ENCODE measurements around the gene CYB5B.

The CYB5B gene

GRCh38 chr16:69477546-69477945, 53.1 kb downstream of the CYB5B start:
- Histone ChIP-seq H3K4me2 (ENCODE audit: low read length) (no peak overlapping the region), H3K27me3 (ENCODE audit: control insufficient read depth, insufficient read depth, low read length) (no peaks in the 10 kb centered on the region), H3K36me3 (ENCODE audit: insufficient read depth, low read length) (no peaks in the 10 kb centered on the region), H3K9me3 (replicated peaks; ENCODE audit: low read length) (no peaks in the 10 kb centered on the region), H3K4me1 (ENCODE audit: control insufficient read depth, insufficient read depth, low read length) (peaks cover 24% of the 10 kb centered on the region), H3K4me3 (ENCODE audit: low read length) (no peak overlapping the region), H3K9ac (ENCODE audit: low read depth, low read length) (no peak overlapping the region)

GRCh38 chr16:69478685-69479084, 54.3 kb downstream of the CYB5B start:
- peaks cover 28% of the 10 kb centered on the region for H3K4me1 ChIP-seq (ENCODE audit: control insufficient read depth, insufficient read depth, low read length)
- H3K4me3 ChIP-seq (ENCODE audit: low read length) = no peak overlapping the region
- no peak overlapping the region for H3K9ac ChIP-seq (ENCODE audit: low read depth, low read length)
- no peaks in the 10 kb centered on the region for H3K36me3 ChIP-seq (ENCODE audit: insufficient read depth, low read length)
- no peaks in the 10 kb centered on the region for H3K9me3 ChIP-seq (replicated peaks; ENCODE audit: low read length)
- H3K27me3 ChIP-seq (ENCODE audit: control insufficient read depth, insufficient read depth, low read length) = no peaks in the 10 kb centered on the region
- H3K4me2 ChIP-seq (ENCODE audit: low read length) = no peak overlapping the region

GRCh38 chr16:69479775-69480174, 55.4 kb downstream of the CYB5B start:
- H3K36me3 ChIP-seq (ENCODE audit: insufficient read depth, low read length) = no peaks in the 10 kb centered on the region
- no peak overlapping the region for H3K9ac ChIP-seq (ENCODE audit: low read depth, low read length)
- no peaks in the 10 kb centered on the region for H3K9me3 ChIP-seq (replicated peaks; ENCODE audit: low read length)
- H3K4me2 ChIP-seq (ENCODE audit: low read length) = no peak overlapping the region
- H3K4me3 ChIP-seq (ENCODE audit: low read length) = no peak overlapping the region
- H3K4me1 ChIP-seq (ENCODE audit: control insufficient read depth, insufficient read depth, low read length) = peaks cover 28% of the 10 kb centered on the region
- H3K27me3 ChIP-seq (ENCODE audit: control insufficient read depth, insufficient read depth, low read length) = no peaks in the 10 kb centered on the region

GRCh38 chr16:69481901-69482341, 57.5 kb downstream of the CYB5B start:
- peaks cover 23% of the 10 kb centered on the region for H3K4me1 ChIP-seq (ENCODE audit: control insufficient read depth, insufficient read depth, low read length)
- H3K36me3 ChIP-seq (ENCODE audit: insufficient read depth, low read length) = no peaks in the 10 kb centered on the region
- peak overlapping the region; percentile 22 for H3K4me3 ChIP-seq (ENCODE audit: low read length)
- no peaks in the 10 kb centered on the region for H3K9me3 ChIP-seq (replicated peaks; ENCODE audit: low read length)
- H3K27me3 ChIP-seq (ENCODE audit: control insufficient read depth, insufficient read depth, low read length) = no peaks in the 10 kb centered on the region
- H3K4me2 ChIP-seq (ENCODE audit: low read length) = peak overlapping the region; percentile 70
- peak overlapping the region; percentile 58 for H3K9ac ChIP-seq (ENCODE audit: low read depth, low read length)

GRCh38 chr16:69482410-69482991, 58.1 kb downstream of the CYB5B start:
- Histone ChIP-seq H3K4me2 (ENCODE audit: low read length) (peak overlapping the region; percentile 70), H3K4me3 (ENCODE audit: low read length) (peak overlapping the region; percentile 22), H3K4me1 (ENCODE audit: control insufficient read depth, insufficient read depth, low read length) (peaks cover 17% of the 10 kb centered on the region), H3K36me3 (ENCODE audit: insufficient read depth, low read length) (no peaks in the 10 kb centered on the region), H3K9ac (ENCODE audit: low read depth, low read length) (peak overlapping the region; percentile 58), H3K9me3 (replicated peaks; ENCODE audit: low read length) (no peaks in the 10 kb centered on the region), H3K27me3 (ENCODE audit: control insufficient read depth, insufficient read depth, low read length) (no peaks in the 10 kb centered on the region)

GRCh38 chr16:69483611-69484010, 59.2 kb downstream of the CYB5B start:
- H3K4me2 ChIP-seq (ENCODE audit: low read length) = no peak overlapping the region
- no peak overlapping the region for H3K4me3 ChIP-seq (ENCODE audit: low read length)
- no peaks in the 10 kb centered on the region for H3K36me3 ChIP-seq (ENCODE audit: insufficient read depth, low read length)
- no peaks in the 10 kb centered on the region for H3K27me3 ChIP-seq (ENCODE audit: control insufficient read depth, insufficient read depth, low read length)
- no peaks in the 10 kb centered on the region for H3K9me3 ChIP-seq (replicated peaks; ENCODE audit: low read length)
- peaks cover 16% of the 10 kb centered on the region for H3K4me1 ChIP-seq (ENCODE audit: control insufficient read depth, insufficient read depth, low read length)
- H3K9ac ChIP-seq (ENCODE audit: low read depth, low read length) = no peak overlapping the region

GRCh38 chr16:69485361-69485760, 60.9 kb downstream of the CYB5B start:
- H3K36me3 ChIP-seq (ENCODE audit: insufficient read depth, low read length) = no peaks in the 10 kb centered on the region
- H3K27me3 ChIP-seq (ENCODE audit: control insufficient read depth, insufficient read depth, low read length) = no peaks in the 10 kb centered on the region
- peaks cover 16% of the 10 kb centered on the region for H3K4me1 ChIP-seq (ENCODE audit: control insufficient read depth, insufficient read depth, low read length)
- no peaks in the 10 kb centered on the region for H3K9me3 ChIP-seq (replicated peaks; ENCODE audit: low read length)
- H3K4me3 ChIP-seq (ENCODE audit: low read length) = no peak overlapping the region
- H3K4me2 ChIP-seq (ENCODE audit: low read length) = no peak overlapping the region
- H3K9ac ChIP-seq (ENCODE audit: low read depth, low read length) = no peak overlapping the region

- H3K4me1 ChIP-seq (ENCODE audit: control insufficient read depth, insufficient read depth, low read length) = peaks cover 16% of the 10 kb centered on the region
- H3K27me3 ChIP-seq (ENCODE audit: control insufficient read depth, insufficient read depth, low read length) = no peaks in the 10 kb centered on the region
- H3K4me2 ChIP-seq (ENCODE audit: low read length) = no peak overlapping the region
- H3K4me3 ChIP-seq (ENCODE audit: low read length) = no peak overlapping the region
- H3K9me3 ChIP-seq (replicated peaks; ENCODE audit: low read length) = no peaks in the 10 kb centered on the region
- H3K9ac ChIP-seq (ENCODE audit: low read depth, low read length) = no peak overlapping the region
- H3K36me3 ChIP-seq (ENCODE audit: insufficient read depth, low read length) = no peaks in the 10 kb centered on the region
Observed at GRCh38 chr16:69485816-69486215, 61.4 kb downstream of the CYB5B start.

- Histone ChIP-seq H3K4me3 (ENCODE audit: low read length) (no peak overlapping the region), H3K36me3 (ENCODE audit: insufficient read depth, low read length) (no peaks in the 10 kb centered on the region), H3K9ac (ENCODE audit: low read depth, low read length) (no peak overlapping the region), H3K4me2 (ENCODE audit: low read length) (no peak overlapping the region), H3K4me1 (ENCODE audit: control insufficient read depth, insufficient read depth, low read length) (peaks cover 16% of the 10 kb centered on the region), H3K9me3 (replicated peaks; ENCODE audit: low read length) (no peaks in the 10 kb centered on the region), H3K27me3 (ENCODE audit: control insufficient read depth, insufficient read depth, low read length) (no peaks in the 10 kb centered on the region)
Observed at GRCh38 chr16:69486272-69486671, 61.9 kb downstream of the CYB5B start.

GRCh38 chr16:69486724-69487123, 62.3 kb downstream of the CYB5B start:
- H3K9ac ChIP-seq (ENCODE audit: low read depth, low read length) = no peak overlapping the region
- no peaks in the 10 kb centered on the region for H3K36me3 ChIP-seq (ENCODE audit: insufficient read depth, low read length)
- no peak overlapping the region for H3K4me3 ChIP-seq (ENCODE audit: low read length)

GRCh38 chr16:69490707-69491324, 66.4 kb downstream of the CYB5B start:
- H3K27me3 ChIP-seq (ENCODE audit: control insufficient read depth, insufficient read depth, low read length) = no peaks in the 10 kb centered on the region
- H3K9ac ChIP-seq (ENCODE audit: low read depth, low read length) = no peak overlapping the region
- no peaks in the 10 kb centered on the region for H3K36me3 ChIP-seq (ENCODE audit: insufficient read depth, low read length)
- H3K4me1 ChIP-seq (ENCODE audit: control insufficient read depth, insufficient read depth, low read length) = no peaks in the 10 kb centered on the region
- H3K4me3 ChIP-seq (ENCODE audit: low read length) = no peak overlapping the region
- no peak overlapping the region for H3K4me2 ChIP-seq (ENCODE audit: low read length)
- H3K9me3 ChIP-seq (replicated peaks; ENCODE audit: low read length) = no peaks in the 10 kb centered on the region

More at GRCh38 chr16:69486724-69487123, 62.3 kb downstream of the CYB5B start:
- H3K9me3 ChIP-seq (replicated peaks; ENCODE audit: low read length) = no peaks in the 10 kb centered on the region
- H3K4me2 ChIP-seq (ENCODE audit: low read length) = no peak overlapping the region
- H3K4me1 ChIP-seq (ENCODE audit: control insufficient read depth, insufficient read depth, low read length) = peaks cover 12% of the 10 kb centered on the region
- no peaks in the 10 kb centered on the region for H3K27me3 ChIP-seq (ENCODE audit: control insufficient read depth, insufficient read depth, low read length)

GRCh38 chr16:69494991-69495392, 70.6 kb downstream of the CYB5B start:
- Histone ChIP-seq H3K27me3 (ENCODE audit: control insufficient read depth, insufficient read depth, low read length) (no peaks in the 10 kb centered on the region), H3K4me1 (ENCODE audit: control insufficient read depth, insufficient read depth, low read length) (no peaks in the 10 kb centered on the region), H3K36me3 (ENCODE audit: insufficient read depth, low read length) (no peaks in the 10 kb centered on the region), H3K4me2 (ENCODE audit: low read length) (no peak overlapping the region), H3K4me3 (ENCODE audit: low read length) (no peak overlapping the region), H3K9me3 (replicated peaks; ENCODE audit: low read length) (no peaks in the 10 kb centered on the region), H3K9ac (ENCODE audit: low read depth, low read length) (no peak overlapping the region)
